ENCODE results near the gene DUSP18. TPM values are rescaled to one million over a fixed set of nuclear protein-coding genes. Genes with fewer than 3 reads are reported as not detected.

Gene DUSP18
- total RNA-seq, 2 experiments from 2014 or later, result 10.4 to 11.5 TPM

- ChIA-PET CTCF (interaction anchor here (0.8 kb wide), 1 partner anchor 20 kb away, joined by 3 read pairs; no protein-coding TSS in a partner anchor), POLR2A (no interaction called here)
Measured at GRCh38 chr22:30614879-30615278, 52.8 kb downstream of the DUSP18 start.

GRCh38 chr22:30614268-30614667 lies 53.4 kb downstream of the DUSP18 start:
- ChIA-PET POLR2A (no interaction called here), CTCF (interaction anchor here (0.6 to 0.8 kb wide), 2 partner anchors 20 to 575 kb away, joined by 3 read pairs; no protein-coding TSS in a partner anchor)

- POLR2A ChIA-PET, result no interaction called here
- CTCF ChIA-PET, result no interaction called here
Measured at GRCh38 chr22:30612789-30613188, 54.9 kb downstream of the DUSP18 start.

Other genes with a start within 250 kb of the DUSP18 start
- 100 to 1,000 TPM; 125 to 126 TPM for gene MTFP1, start 242.1 kb downstream of the DUSP18 start, total RNA-seq
- not detected for gene SEC14L3, start 195.9 kb downstream of the DUSP18 start, total RNA-seq
- not detected for gene SEC14L4, start 162.2 kb downstream of the DUSP18 start, total RNA-seq
- gene SEC14L6, start 121.1 kb downstream of the DUSP18 start, total RNA-seq, result not detected
- gene GAL3ST1, start 93.2 kb downstream of the DUSP18 start, total RNA-seq, result not detected
- gene PES1, start 76.0 kb downstream of the DUSP18 start, total RNA-seq, result 100 to 1,000 TPM; 183 to 184 TPM
- under 1 TPM in 1 of 2 experiments, not detected in 1; 0.19 TPM for gene TCN2, start 60.7 kb downstream of the DUSP18 start, total RNA-seq
- 1 to 10 TPM; 6.7 to 6.8 TPM for gene SLC35E4, start 32.1 kb downstream of the DUSP18 start, total RNA-seq
- under 1 TPM; 0.40 to 0.63 TPM for gene OSBP2, start 27.0 kb upstream of the DUSP18 start, total RNA-seq

All from activated CD8-positive, alpha-beta memory T cell treated with anti-CD3 and anti-CD28 coated beads for 36 hours (primary cell).